ENCODE data around the gene TRANK1.

The TRANK1 gene

GRCh38 chr3:36837089-36837488 lies 107.8 kb downstream of the TRANK1 start:
- DNase-seq, result no peak

- no peak for DNase-seq
Measured at GRCh38 chr3:36833160-36833814, 111.6 kb downstream of the TRANK1 start.

GRCh38 chr3:36832406-36832805 lies 112.4 kb downstream of the TRANK1 start:
- no peak for DNase-seq

GRCh38 chr3:36827133-36827532 lies 117.7 kb downstream of the TRANK1 start:
- no peak for DNase-seq

GRCh38 chr3:36826240-36826639 lies 118.6 kb downstream of the TRANK1 start:
- no peak for DNase-seq

GRCh38 chr3:36824443-36824842 lies 120.4 kb downstream of the TRANK1 start:
- DNase-seq, result no peak

- no peak for DNase-seq
Measured at GRCh38 chr3:36823806-36824205, 121.0 kb downstream of the TRANK1 start.

- no peak for DNase-seq
Measured at GRCh38 chr3:36820083-36820482, 124.8 kb downstream of the TRANK1 start.

- DNase-seq, result no peak
Measured at GRCh38 chr3:36817806-36818533, 126.9 kb downstream of the TRANK1 start.

- DNase-seq, result no peak
Measured at GRCh38 chr3:36815375-36815774, 129.5 kb downstream of the TRANK1 start.

GRCh38 chr3:36814776-36815175 lies 130.1 kb downstream of the TRANK1 start:
- DNase-seq, result no peak

- DNase-seq, result no peak
Measured at GRCh38 chr3:36814066-36814717, 130.7 kb downstream of the TRANK1 start.

GRCh38 chr3:36813305-36813704 lies 131.5 kb downstream of the TRANK1 start:
- DNase-seq, result no peak

GRCh38 chr3:36812240-36812639 lies 132.6 kb downstream of the TRANK1 start:
- no peak for DNase-seq

- no peak for DNase-seq
Measured at GRCh38 chr3:36811768-36812167, 133.1 kb downstream of the TRANK1 start.

GRCh38 chr3:36804295-36805055 lies 140.4 kb downstream of the TRANK1 start:
- no peak for DNase-seq

- no peak for DNase-seq
Measured at GRCh38 chr3:36803091-36803791, 141.6 kb downstream of the TRANK1 start.

GRCh38 chr3:36800533-36801116 lies 144.2 kb downstream of the TRANK1 start:
- no peak for DNase-seq

- no peak for DNase-seq
Measured at GRCh38 chr3:36796881-36797280, 148.0 kb downstream of the TRANK1 start.

GRCh38 chr3:36796161-36796560 lies 148.7 kb downstream of the TRANK1 start:
- no peak for DNase-seq

GRCh38 chr3:36795622-36796021 lies 149.2 kb downstream of the TRANK1 start:
- no peak for DNase-seq

GRCh38 chr3:36792342-36792741 lies 152.5 kb downstream of the TRANK1 start:
- no peak for DNase-seq

All from activated effector memory CD4-positive, alpha-beta T cell treated with Interleukin-2 at 50 U/mL for 16 hours (primary cell).